Measurements from ENCODE around the gene DPP6.

DNA sequence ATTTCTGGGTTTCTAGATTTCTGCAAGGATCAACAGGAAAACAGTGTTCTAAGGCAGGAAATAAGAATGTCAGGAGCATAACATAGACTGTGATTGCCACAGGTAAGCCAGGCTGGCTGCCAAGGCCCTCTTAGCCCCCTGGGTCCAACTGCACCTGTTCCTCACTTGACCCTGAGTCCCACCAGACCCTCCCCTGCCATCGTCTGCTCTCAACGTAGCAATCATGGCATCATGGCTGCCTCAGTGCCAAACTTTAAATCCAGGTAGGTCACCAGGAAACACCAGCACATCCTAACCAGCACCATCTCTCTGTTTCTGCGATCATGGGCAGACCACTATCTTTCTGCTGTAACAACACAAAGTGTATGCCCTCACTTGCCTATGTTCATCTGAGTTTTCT is 683.6 kb downstream of the DPP6 start:
- TF ChIP-seq, protein P1, sequence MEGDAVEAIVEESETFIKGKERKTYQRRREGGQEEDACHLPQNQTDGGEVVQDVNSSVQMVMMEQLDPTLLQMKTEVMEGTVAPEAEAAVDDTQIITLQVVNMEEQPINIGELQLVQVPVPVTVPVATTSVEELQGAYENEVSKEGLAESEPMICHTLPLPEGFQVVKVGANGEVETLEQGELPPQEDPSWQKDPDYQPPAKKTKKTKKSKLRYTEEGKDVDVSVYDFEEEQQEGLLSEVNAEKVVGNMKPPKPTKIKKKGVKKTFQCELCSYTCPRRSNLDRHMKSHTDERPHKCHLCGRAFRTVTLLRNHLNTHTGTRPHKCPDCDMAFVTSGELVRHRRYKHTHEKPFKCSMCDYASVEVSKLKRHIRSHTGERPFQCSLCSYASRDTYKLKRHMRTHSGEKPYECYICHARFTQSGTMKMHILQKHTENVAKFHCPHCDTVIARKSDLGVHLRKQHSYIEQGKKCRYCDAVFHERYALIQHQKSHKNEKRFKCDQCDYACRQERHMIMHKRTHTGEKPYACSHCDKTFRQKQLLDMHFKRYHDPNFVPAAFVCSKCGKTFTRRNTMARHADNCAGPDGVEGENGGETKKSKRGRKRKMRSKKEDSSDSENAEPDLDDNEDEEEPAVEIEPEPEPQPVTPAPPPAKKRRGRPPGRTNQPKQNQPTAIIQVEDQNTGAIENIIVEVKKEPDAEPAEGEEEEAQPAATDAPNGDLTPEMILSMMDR (conservative IDR thresholded peaks at IDR 0.05; ENCODE audit: low read length) = no peak
- no peak for TF ChIP-seq EZH2phosphoT487 (IDR thresholded peaks at IDR 0.05; ENCODE audit: borderline replicate concordance)

Data from Loucy (cell line).